ENCODE measurements around the gene ZBTB21.
A peak's percentile ranks its signal among the peaks of the same experiment; 100 is the strongest.

ZBTB21 gene

GRCh38 chr21:42025376-42026081, 15.4 kb upstream of the ZBTB21 start:
- H3K27ac ChIP-seq (ENCODE audit: low read depth, low read length) = peak overlapping the region; percentile 44
- no peaks in the 10 kb centered on the region for H3K36me3 ChIP-seq (ENCODE audit: control insufficient read depth, insufficient read depth, low read length)
- H3K4me3 ChIP-seq (ENCODE audit: low read length) = no peak overlapping the region
- no peak overlapping the region for H3K9ac ChIP-seq (ENCODE audit: low read length)
- H3K4me1 ChIP-seq (ENCODE audit: control insufficient read depth, insufficient read depth, low read length) = peaks cover 2% of the 10 kb centered on the region
- no peaks in the 10 kb centered on the region for H3K27me3 ChIP-seq (ENCODE audit: control insufficient read depth, insufficient read depth, low read length)

GRCh38 chr21:42022906-42023305, 12.7 kb upstream of the ZBTB21 start:
- H3K9ac ChIP-seq (ENCODE audit: low read length) = no peak overlapping the region
- peaks cover 2% of the 10 kb centered on the region for H3K4me1 ChIP-seq (ENCODE audit: control insufficient read depth, insufficient read depth, low read length)
- H3K4me3 ChIP-seq (ENCODE audit: low read length) = no peak overlapping the region
- H3K36me3 ChIP-seq (ENCODE audit: control insufficient read depth, insufficient read depth, low read length) = no peaks in the 10 kb centered on the region
- H3K27ac ChIP-seq (ENCODE audit: low read depth, low read length) = no peak overlapping the region
- H3K27me3 ChIP-seq (ENCODE audit: control insufficient read depth, insufficient read depth, low read length) = no peaks in the 10 kb centered on the region

DNA sequence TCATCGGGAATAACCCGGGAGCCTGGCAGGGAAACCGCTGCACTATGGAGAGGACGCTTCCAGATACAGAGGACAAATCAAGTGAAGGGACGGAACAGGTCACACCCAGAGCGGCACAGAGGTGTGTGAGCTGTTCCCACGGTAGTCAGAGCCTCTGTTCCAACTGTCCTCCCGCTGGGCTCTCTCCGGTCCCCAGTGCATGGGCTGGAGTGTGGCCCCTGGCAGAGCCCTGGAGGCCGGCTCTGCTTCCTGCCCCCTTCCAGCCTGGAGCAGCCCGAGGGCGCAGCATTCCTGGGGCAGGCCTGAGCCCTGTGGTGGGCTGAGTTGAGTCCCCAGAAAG, 11.9 kb upstream of the ZBTB21 start:
- H3K9ac ChIP-seq (ENCODE audit: low read length) = no peak overlapping the region
- H3K36me3 ChIP-seq (ENCODE audit: control insufficient read depth, insufficient read depth, low read length) = no peaks in the 10 kb centered on the region
- H3K4me1 ChIP-seq (ENCODE audit: control insufficient read depth, insufficient read depth, low read length) = peaks cover 2% of the 10 kb centered on the region
- H3K27ac ChIP-seq (ENCODE audit: low read depth, low read length) = no peak overlapping the region
- H3K4me3 ChIP-seq (ENCODE audit: low read length) = no peak overlapping the region
- H3K27me3 ChIP-seq (ENCODE audit: control insufficient read depth, insufficient read depth, low read length) = no peaks in the 10 kb centered on the region

GRCh38 chr21:42021371-42022090, 11.4 kb upstream of the ZBTB21 start:
- Histone ChIP-seq H3K4me1 (ENCODE audit: control insufficient read depth, insufficient read depth, low read length) (peaks cover 2% of the 10 kb centered on the region), H3K36me3 (ENCODE audit: control insufficient read depth, insufficient read depth, low read length) (no peaks in the 10 kb centered on the region), H3K27ac (ENCODE audit: low read depth, low read length) (no peak overlapping the region), H3K9ac (ENCODE audit: low read length) (no peak overlapping the region), H3K4me3 (ENCODE audit: low read length) (no peak overlapping the region), H3K27me3 (ENCODE audit: control insufficient read depth, insufficient read depth, low read length) (no peaks in the 10 kb centered on the region)

DNA sequence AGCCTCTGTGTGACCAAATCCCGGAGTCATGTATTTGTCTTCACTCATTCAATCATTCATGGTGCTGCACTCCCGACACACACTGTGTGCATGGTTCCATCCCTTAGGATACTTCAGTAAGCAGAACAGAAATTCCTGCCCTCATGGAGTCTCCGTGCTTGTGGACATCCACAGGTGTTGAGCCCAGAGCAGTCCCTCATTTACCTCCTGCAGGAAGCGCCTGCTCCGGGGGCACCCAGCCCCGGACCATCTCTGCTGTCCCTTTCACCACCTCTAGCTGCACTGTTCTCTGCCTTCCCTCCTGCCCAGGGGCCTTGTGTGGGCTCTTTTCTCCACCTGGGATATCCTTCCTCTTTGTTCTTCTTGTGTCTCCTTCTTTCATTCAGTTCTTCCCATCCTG, 9.5 kb upstream of the ZBTB21 start:
- Histone ChIP-seq H3K4me3 (ENCODE audit: low read length) (no peak overlapping the region), H3K4me1 (ENCODE audit: control insufficient read depth, insufficient read depth, low read length) (no peaks in the 10 kb centered on the region), H3K27ac (ENCODE audit: low read depth, low read length) (no peak overlapping the region), H3K36me3 (ENCODE audit: control insufficient read depth, insufficient read depth, low read length) (no peaks in the 10 kb centered on the region), H3K9ac (ENCODE audit: low read length) (no peak overlapping the region), H3K27me3 (ENCODE audit: control insufficient read depth, insufficient read depth, low read length) (no peaks in the 10 kb centered on the region)

GRCh38 chr21:42019101-42019605, 9.0 kb upstream of the ZBTB21 start:
- H3K9ac ChIP-seq (ENCODE audit: low read length) = no peak overlapping the region
- H3K27me3 ChIP-seq (ENCODE audit: control insufficient read depth, insufficient read depth, low read length) = no peaks in the 10 kb centered on the region
- no peaks in the 10 kb centered on the region for H3K4me1 ChIP-seq (ENCODE audit: control insufficient read depth, insufficient read depth, low read length)
- no peak overlapping the region for H3K4me3 ChIP-seq (ENCODE audit: low read length)
- H3K27ac ChIP-seq (ENCODE audit: low read depth, low read length) = no peak overlapping the region
- H3K36me3 ChIP-seq (ENCODE audit: control insufficient read depth, insufficient read depth, low read length) = no peaks in the 10 kb centered on the region

DNA sequence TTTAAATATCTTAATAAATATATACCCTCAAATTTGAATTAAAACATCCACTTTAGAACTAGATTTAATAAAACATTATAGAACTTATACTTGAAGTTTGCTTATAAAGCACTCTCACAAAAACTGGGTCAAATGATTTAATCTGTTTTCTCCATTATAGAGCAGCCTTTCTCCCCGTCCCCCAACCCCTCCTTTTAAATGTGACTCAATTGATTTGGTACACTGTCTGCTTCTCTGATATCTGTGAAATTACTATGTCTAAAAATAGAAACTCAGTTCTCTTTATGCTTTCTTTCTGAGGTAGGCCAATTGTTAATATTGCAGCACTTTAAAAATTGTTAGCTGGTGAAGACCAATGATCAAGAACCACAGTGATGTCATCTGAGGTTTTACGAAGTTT, 6.9 kb upstream of the ZBTB21 start:
- Histone ChIP-seq H3K27me3 (ENCODE audit: control insufficient read depth, insufficient read depth, low read length) (no peaks in the 10 kb centered on the region), H3K9ac (ENCODE audit: low read length) (no peak overlapping the region), H3K27ac (ENCODE audit: low read depth, low read length) (no peak overlapping the region), H3K4me3 (ENCODE audit: low read length) (no peak overlapping the region), H3K36me3 (ENCODE audit: control insufficient read depth, insufficient read depth, low read length) (no peaks in the 10 kb centered on the region), H3K4me1 (ENCODE audit: control insufficient read depth, insufficient read depth, low read length) (no peaks in the 10 kb centered on the region)

GRCh38 chr21:42016364-42016985, 6.3 kb upstream of the ZBTB21 start:
- H3K36me3 ChIP-seq (ENCODE audit: control insufficient read depth, insufficient read depth, low read length) = no peaks in the 10 kb centered on the region
- H3K27me3 ChIP-seq (ENCODE audit: control insufficient read depth, insufficient read depth, low read length) = no peaks in the 10 kb centered on the region
- no peak overlapping the region for H3K27ac ChIP-seq (ENCODE audit: low read depth, low read length)
- no peaks in the 10 kb centered on the region for H3K4me1 ChIP-seq (ENCODE audit: control insufficient read depth, insufficient read depth, low read length)
- H3K4me3 ChIP-seq (ENCODE audit: low read length) = no peak overlapping the region
- H3K9ac ChIP-seq (ENCODE audit: low read length) = no peak overlapping the region

GRCh38 chr21:42013931-42014330, 3.8 kb upstream of the ZBTB21 start:
- Histone ChIP-seq H3K36me3 (ENCODE audit: control insufficient read depth, insufficient read depth, low read length) (no peaks in the 10 kb centered on the region), H3K4me1 (ENCODE audit: control insufficient read depth, insufficient read depth, low read length) (no peaks in the 10 kb centered on the region), H3K27ac (ENCODE audit: low read depth, low read length) (no peak overlapping the region), H3K27me3 (ENCODE audit: control insufficient read depth, insufficient read depth, low read length) (no peaks in the 10 kb centered on the region), H3K9ac (ENCODE audit: low read length) (no peak overlapping the region), H3K4me3 (ENCODE audit: low read length) (no peak overlapping the region)

- H3K4me1 ChIP-seq (ENCODE audit: control insufficient read depth, insufficient read depth, low read length) = no peaks in the 10 kb centered on the region
- H3K4me3 ChIP-seq (ENCODE audit: low read length) = no peak overlapping the region
- no peaks in the 10 kb centered on the region for H3K27me3 ChIP-seq (ENCODE audit: control insufficient read depth, insufficient read depth, low read length)
- H3K9ac ChIP-seq (ENCODE audit: low read length) = no peak overlapping the region
- no peaks in the 10 kb centered on the region for H3K36me3 ChIP-seq (ENCODE audit: control insufficient read depth, insufficient read depth, low read length)
- no peak overlapping the region for H3K27ac ChIP-seq (ENCODE audit: low read depth, low read length)
Measured at GRCh38 chr21:42013376-42013775, 3.2 kb upstream of the ZBTB21 start.

DNA sequence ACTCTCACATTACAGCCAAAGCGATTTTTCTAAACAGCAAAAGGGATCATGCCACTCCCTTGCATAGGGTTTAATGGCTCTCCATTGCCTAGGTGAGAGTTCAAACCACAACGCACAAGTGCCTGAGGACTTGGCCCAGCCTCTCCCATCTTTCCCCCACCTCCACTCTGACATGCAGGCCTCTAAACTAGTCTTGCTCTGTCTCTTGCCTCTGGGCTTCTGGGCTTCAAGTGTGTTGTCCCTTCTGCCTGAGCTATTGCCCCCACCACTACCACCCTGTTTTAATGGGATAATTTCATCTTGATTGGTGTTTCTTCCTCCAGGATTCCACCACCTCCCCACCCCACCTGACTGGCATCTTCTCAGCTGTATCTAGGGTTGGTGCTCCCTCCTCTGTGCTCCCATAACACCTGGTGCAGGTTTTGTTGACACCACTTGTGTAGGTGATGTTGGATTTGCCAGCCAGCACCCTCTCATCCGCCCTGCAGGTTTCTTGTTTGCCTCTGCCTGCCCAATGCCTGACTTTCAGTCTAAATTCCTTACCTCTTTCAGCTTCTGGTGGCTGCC, 2.7 kb upstream of the ZBTB21 start:
- no peak overlapping the region for H3K9ac ChIP-seq (ENCODE audit: low read length)
- H3K27ac ChIP-seq (ENCODE audit: low read depth, low read length) = no peak overlapping the region
- H3K4me1 ChIP-seq (ENCODE audit: control insufficient read depth, insufficient read depth, low read length) = no peaks in the 10 kb centered on the region
- no peak overlapping the region for H3K4me3 ChIP-seq (ENCODE audit: low read length)
- H3K27me3 ChIP-seq (ENCODE audit: control insufficient read depth, insufficient read depth, low read length) = no peaks in the 10 kb centered on the region
- no peaks in the 10 kb centered on the region for H3K36me3 ChIP-seq (ENCODE audit: control insufficient read depth, insufficient read depth, low read length)

- Histone ChIP-seq H3K36me3 (ENCODE audit: control insufficient read depth, insufficient read depth, low read length) (no peaks in the 10 kb centered on the region), H3K9ac (ENCODE audit: low read length) (no peak overlapping the region), H3K4me1 (ENCODE audit: control insufficient read depth, insufficient read depth, low read length) (no peaks in the 10 kb centered on the region), H3K4me3 (ENCODE audit: low read length) (no peak overlapping the region), H3K27ac (ENCODE audit: low read depth, low read length) (no peak overlapping the region), H3K27me3 (ENCODE audit: control insufficient read depth, insufficient read depth, low read length) (no peaks in the 10 kb centered on the region)
Measured at GRCh38 chr21:42012344-42012743, 2.2 kb upstream of the ZBTB21 start.
